CD4-positive, alpha-beta T cell treated with Interleukin-17A for 1 hour (primary cell): ENCODE data around the gene LANCL3.

ENCODE experiments used
- DNase-seq: peaks from one replicate; pipeline ENCODE4 v3.0.0-alpha.2; 2020

LANCL3 gene

GRCh38 chrX:37685381-37686359 is 114.2 kb downstream of the LANCL3 start, which contains the start of gene XK:
XK (plus strand) TSS chrX:37685791; CDS start chrX:37685962, 171 bp downstream.
- DNase-seq: peak; percentile 22

- no peak for DNase-seq
These were observed 115.0 kb downstream of the LANCL3 start for GRCh38 chrX:37686369-37686995.

DNA sequence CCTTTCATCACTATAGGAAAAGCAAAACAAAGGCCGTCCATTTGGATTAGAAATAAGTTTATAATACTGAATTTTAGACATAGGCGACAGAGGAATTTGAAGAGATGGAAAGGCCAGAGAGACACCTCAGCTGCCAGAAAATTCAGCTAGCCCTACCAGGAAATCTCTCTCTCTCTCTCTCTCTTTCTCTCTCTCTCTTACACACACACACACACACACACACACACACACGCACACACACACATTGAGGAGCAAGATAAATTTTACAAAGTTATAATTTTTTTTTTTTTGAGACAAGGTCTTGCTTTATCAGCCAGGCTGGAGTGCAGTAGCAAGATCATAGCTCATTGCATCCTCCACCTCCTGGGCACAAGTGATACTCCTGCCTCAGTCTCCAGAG is 115.5 kb downstream of the LANCL3 start:
- no peak for DNase-seq

DNA sequence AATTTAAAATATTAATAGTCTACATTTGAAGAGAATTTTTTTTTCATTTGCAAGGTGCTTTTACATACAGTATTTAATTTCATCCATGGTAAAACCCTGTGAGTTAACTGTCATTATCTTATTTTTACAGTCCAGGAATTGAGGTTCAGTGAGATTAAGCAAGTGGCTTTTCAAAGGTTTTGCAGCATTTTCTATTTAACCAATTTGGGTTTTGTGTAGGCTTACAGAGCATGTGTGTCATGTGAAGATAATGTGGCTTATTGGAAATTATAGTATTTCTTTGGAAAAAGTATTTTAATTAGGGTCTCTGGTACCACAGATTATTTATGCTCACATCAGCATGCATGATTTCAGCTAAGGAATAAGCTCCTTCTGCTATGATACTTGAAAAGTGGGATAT is 118.7 kb downstream of the LANCL3 start:
- no peak for DNase-seq

DNA sequence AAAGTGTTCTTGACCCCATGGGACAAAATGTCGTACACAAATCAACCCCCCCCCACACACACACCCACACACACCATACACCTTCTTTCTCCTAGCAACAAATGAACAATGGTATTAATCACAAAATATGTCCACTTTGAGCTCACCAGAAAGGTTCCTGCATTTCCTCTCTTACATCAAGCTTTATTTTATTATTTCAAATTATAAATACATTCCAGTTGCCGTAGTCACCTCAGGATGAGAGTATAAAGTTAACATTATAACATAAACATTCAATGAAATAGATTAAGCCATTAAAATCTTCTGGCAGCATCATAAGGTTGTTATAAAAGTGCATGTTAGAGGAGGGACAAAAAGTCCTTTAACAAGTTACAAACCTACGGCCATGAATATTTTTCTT is 121.5 kb downstream of the LANCL3 start:
- DNase-seq: no peak

DNA sequence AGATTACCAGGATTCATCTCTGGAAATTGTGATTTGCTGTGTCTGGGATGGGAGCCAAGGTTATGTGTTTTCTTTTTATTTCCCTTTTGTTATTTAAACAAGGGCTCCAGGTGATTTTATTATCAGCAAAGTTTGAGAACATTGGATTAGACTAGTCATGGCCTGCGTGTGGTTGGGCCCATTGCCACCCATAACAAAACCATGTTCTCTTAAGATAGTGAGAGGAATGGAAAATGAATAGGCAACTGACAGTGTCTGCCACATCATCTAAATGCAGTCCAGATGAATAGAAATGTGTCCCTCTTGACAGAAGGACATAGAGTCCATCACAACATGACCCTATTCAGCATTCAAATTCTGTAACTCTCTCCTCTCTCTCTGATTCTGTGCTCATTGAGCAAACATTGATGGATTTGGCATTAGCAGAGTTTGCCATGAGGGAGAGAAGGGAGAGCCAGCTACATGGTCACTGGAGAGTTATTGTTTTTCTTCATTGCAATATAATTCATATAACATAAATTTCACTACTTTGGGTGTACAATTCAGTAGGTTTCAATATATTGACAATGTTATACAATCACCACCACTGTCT is 125.8 kb downstream of the LANCL3 start:
- no peak for DNase-seq

DNA sequence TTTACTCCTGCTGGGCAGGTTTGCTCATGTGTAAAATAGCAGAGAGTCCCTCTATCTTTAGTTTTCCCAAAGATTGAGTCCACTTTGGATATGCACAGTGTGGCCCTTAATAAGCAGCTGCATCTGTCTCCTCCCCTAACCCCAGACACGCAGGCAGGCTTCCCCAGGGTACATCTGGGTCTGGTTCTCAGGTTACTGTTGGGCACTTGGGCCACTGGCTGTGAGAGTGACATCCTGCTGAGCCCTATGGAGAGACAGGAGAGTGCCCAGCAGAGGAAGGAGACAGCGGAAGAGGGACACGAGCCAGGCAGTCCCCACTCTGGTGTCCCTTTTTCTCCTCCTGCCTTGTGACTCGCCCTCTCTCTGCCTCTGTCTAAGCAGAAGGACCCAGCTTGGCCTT is 130.1 kb downstream of the LANCL3 start:
- no peak for DNase-seq

DNA sequence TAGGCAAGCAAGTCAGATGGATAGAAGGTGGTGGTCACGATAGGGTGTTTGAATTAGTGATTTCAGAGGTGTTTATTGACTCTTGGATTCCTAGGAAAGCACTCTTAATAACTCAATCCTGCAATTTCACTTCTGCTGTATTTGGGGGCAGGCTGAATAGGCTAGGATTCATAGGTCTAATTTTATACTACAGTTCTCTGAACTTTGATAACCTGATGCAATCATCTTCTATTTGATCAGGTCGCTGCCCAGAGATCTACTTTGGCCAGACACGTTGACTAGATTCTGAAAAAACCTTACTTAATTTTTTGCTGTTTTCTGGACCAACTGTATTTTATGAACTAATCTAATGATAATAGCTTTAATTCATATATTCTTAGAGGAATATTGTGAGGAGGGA is 140.5 kb downstream of the LANCL3 start:
- no peak for DNase-seq

DNA sequence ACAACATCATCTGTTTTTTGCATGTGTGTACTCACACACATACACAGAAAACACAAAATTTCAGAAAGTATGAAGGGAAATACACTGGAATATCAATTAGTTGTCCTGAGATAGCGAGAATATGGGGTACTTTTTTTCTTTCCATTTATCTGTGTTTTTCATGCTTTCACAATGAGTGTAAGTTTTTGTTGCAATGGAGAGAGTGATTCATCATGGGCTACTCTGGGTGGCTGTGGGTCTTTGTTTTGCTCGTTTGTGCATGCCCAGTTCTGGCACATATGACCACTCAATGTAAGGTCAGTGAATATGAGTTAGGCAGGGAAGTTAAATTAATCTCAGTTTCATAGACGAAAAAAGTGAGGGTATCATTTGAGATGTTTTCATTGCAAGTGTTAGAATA is 141.0 kb downstream of the LANCL3 start:
- no peak for DNase-seq

DNA sequence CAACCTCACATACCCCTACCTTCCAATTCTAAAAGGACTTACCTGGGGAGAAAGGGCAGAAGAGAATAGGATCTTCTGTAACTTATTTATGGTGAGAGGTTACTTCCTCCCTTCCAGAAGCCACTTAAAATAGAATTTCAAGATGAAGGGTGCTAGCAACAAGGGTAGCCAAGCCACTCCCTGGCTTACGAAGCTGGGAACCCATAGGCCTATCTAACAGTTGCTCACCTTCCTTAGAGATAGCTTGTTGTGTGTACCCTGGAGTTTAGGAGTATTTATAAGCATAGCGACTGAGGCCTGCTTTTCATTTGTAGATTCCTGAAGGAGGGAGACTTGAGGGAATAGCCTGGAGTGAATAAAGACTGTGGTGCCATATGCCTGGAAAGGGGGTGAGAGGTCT is 143.0 kb downstream of the LANCL3 start:
- DNase-seq: no peak

DNA sequence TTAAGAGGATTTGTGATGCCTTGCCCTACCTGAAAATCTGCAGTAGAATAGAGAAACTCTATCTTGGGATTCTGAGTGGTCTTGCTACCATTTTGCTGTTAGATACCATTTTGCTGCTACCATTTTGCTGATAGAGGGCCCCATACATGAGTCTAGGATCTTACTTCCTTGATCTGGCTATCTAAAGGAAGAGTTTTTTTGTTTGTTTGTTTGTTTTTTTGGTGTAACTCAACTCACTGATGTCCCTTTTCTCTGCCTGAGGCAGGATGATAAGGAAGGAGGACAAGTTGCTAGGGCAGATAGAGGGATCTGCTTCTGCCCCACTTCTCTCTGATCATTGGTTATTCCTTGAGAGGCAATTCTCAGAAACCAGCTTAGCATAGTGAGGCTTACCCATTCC is 145.1 kb downstream of the LANCL3 start:
- DNase-seq: no peak

DNA sequence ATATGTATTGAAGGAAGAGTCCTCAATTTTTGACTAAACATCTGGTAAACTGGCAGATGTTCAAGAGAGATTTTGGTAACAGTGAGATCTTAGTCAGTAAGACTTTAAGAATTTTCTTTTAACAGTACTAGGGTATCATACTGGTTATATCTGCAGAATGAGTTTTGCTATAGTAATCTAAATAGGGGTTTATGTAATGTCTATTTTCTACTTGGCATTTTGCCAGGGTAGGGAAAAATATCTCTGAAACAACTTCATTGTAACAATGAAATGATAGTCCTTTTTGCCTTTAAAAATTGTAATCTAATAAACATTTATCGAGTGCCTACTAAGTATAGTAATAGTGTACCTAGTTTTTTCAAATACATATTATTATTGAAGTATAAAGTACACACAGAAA is 146.2 kb downstream of the LANCL3 start:
- no peak for DNase-seq

DNA sequence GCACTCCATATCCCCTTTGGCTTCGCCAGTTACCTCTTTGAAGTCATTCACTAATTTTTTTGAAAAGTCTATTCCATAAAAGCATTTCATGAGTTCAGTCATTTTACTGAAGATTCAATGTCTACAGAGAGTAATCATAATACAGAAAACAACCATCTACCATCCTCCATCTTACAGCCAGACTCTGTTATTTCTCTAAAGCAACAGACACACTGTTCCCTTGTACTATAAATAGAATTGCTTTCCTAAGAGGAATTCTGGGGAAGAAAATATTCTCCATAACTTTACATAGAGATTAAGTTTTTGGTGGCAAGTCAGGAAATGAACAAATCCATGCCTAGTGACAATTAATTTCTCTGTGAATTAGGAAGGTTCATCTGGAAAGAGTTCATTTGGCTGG is 151.1 kb downstream of the LANCL3 start:
- DNase-seq: no peak

GRCh38 chrX:37726346-37726745 is 154.9 kb downstream of the LANCL3 start:
- no peak for DNase-seq
